ENCODE data around the gene BCAS3.

GRCh38 chr17:61150686-61151299 lies 473.1 kb downstream of the BCAS3 start:
- TF ChIP-seq POLR2A (IDR thresholded peaks at IDR 0.05; ENCODE audit: low read depth, low read length) (no peak), POLR2AphosphoS5 (IDR thresholded peaks at IDR 0.05; ENCODE audit: low read depth, low read length) (no peak), POU2F2 (IDR thresholded peaks at IDR 0.05; ENCODE audit: low read depth, low read length) (no peak)
